Gastroesophageal sphincter (tissue), 3 donors: Measurements from ENCODE around the gene GTF2H1.

Experiments used
- CTCF ChIP-seq, 4 experiments: fragments of 200-600 bp in 2 of 4; fragments of 450-650 bp in 2 of 4; sonication (generic) in 1 of 4; IDR thresholded peaks; one replicate each; pipeline ENCODE4 v1.5.1; 2017 to 2019; ENCODE audit warnings: antibody characterized with exemption in 4 of 4, mild to moderate bottlenecking in 2 of 4, moderate library complexity in 2 of 4
- EP300 ChIP-seq: sonication (generic); formaldehyde crosslinking; IDR thresholded peaks from one replicate; pipeline ENCODE4 v1.6.1; 2017; ENCODE audit warnings: antibody characterized with exemption, mild to moderate bottlenecking
- POLR2A ChIP-seq, 2 donors: fragments of 450-650 bp; IDR thresholded peaks; one replicate each; pipeline ENCODE4 v1.6.1; 2017; ENCODE audit warnings: antibody characterized with exemption in 2 of 2, mild to moderate bottlenecking in 2 of 2, moderate library complexity in 1 of 2

GRCh38 chr11:18280438-18281045, 41.8 kb upstream of the GTF2H1 start:
- TF ChIP-seq CTCF (IDR thresholded peaks at IDR 0.05) (no peak), EP300 (no peak), POLR2A (IDR thresholded peaks at IDR 0.05) (no peak)
